Osteoblast (primary cell): ENCODE data around the gene VGLL1. TPM values are rescaled to one million over a fixed set of nuclear protein-coding genes. Genes with fewer than 3 reads are reported as not detected.

Experiments
- DNase-seq: peaks from one replicate; pipeline ENCODE4 v3.0.0; 2011; ENCODE audit warnings: low spot score, mixed read lengths; ENCODE audit not compliant: insufficient read length; ENCODE audit errors: missing footprints
- H2AFZ ChIP-seq: 2 replicates; pipeline ENCODE4 v1.6.0; 2011; ENCODE audit warnings: mild to moderate bottlenecking, low read length
- H3K27ac ChIP-seq: 2 replicates; pipeline ENCODE4 v1.5.1; 2011; ENCODE audit warnings: mild to moderate bottlenecking, low read depth, low read length, moderate library complexity
- H3K27me3 ChIP-seq: 2 replicates; pipeline ENCODE4 v1.6.0; 2012; ENCODE audit warnings: mild to moderate bottlenecking, control low read depth, inconsistent platforms, low read length, moderate library complexity; ENCODE audit not compliant: insufficient read depth
- H3K36me3 ChIP-seq: 2 replicates; pipeline ENCODE4 v1.5.1; 2011; ENCODE audit warnings: mild to moderate bottlenecking, low read length, control low read depth, moderate library complexity; ENCODE audit not compliant: insufficient read depth
- H3K4me1 ChIP-seq: 2 replicates; pipeline ENCODE4 v1.5.1; 2011; ENCODE audit warnings: mild to moderate bottlenecking, low read length, control low read depth, moderate library complexity; ENCODE audit not compliant: insufficient read depth
- H3K4me2 ChIP-seq: 2 replicates; pipeline ENCODE4 v1.6.0; 2011; ENCODE audit warnings: mild to moderate bottlenecking, low read length; ENCODE audit not compliant: insufficient read depth
- H3K4me3 ChIP-seq: fragments of 200-600 bp; sonication (generic); 3 replicates; pipeline ENCODE4 v1.5.1; 2012; ENCODE audit warnings: mild to moderate bottlenecking, low read length, inconsistent platforms; ENCODE audit not compliant: insufficient read depth
- H3K79me2 ChIP-seq: 2 replicates; pipeline ENCODE4 v1.6.0; 2012; ENCODE audit warnings: mild to moderate bottlenecking, low read length, control low read depth, inconsistent platforms; ENCODE audit not compliant: insufficient read depth
- H3K9me3 ChIP-seq: 2 replicates; pipeline ENCODE4 v1.5.1; 2011; ENCODE audit warnings: low read depth, low read length, control low read depth
- H4K20me1 ChIP-seq: 2 replicates; pipeline ENCODE4 v1.6.0; 2012; ENCODE audit warnings: mild to moderate bottlenecking, low read length, control low read depth; ENCODE audit not compliant: insufficient read depth
- CTCF ChIP-seq: IDR thresholded peaks from 2 replicates; pipeline ENCODE4 v1.5.1; 2011; ENCODE audit warnings: mild to moderate bottlenecking, low read depth, low read length, moderate library complexity; ENCODE audit errors: extremely low read depth
- total RNA-seq: library from RNA; depleted of rRNA; stranded (reverse); fragments of >200 nt; gene quantifications from 2 replicates; pipeline ENCODE4 v1.2.3, GENCODE V29; 2012

The VGLL1 gene
- total RNA-seq, 1 donor = not detected

DNA sequence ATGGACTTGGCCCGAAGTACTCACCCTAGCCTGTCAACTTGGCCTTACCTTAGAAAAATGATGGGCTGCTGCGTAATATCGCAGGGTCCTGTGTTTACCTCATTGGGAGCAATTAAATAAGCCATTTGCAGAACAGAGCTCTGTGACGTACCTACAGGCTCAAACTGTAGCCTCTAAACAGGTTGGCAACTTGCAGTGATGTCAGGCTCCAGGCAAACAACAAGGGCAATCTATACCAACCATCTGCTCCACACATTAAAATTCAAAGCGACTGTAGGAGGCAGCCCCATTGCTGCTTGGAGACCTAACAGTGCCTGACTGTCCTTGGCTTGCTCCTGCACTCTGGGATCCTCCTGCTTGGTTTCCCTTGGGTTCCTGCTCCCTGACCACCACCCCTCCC is 17.2 kb downstream of the VGLL1 start:
- no peak overlapping the region for H3K27ac ChIP-seq
- no peaks in the 10 kb centered on the region for H3K4me1 ChIP-seq
- no peak overlapping the region for H2AFZ ChIP-seq
- H4K20me1 ChIP-seq = no peaks in the 10 kb centered on the region
- no peak for DNase-seq
- no peak overlapping the region for H3K4me2 ChIP-seq
- H3K79me2 ChIP-seq = no peaks in the 10 kb centered on the region
- H3K27me3 ChIP-seq = peaks cover 6% of the 10 kb centered on the region
- TF ChIP-seq CTCF = no peak
- H3K9me3 ChIP-seq = no peaks in the 10 kb centered on the region
- no peaks in the 10 kb centered on the region for H3K36me3 ChIP-seq
- no peak overlapping the region for H3K4me3 ChIP-seq

DNA sequence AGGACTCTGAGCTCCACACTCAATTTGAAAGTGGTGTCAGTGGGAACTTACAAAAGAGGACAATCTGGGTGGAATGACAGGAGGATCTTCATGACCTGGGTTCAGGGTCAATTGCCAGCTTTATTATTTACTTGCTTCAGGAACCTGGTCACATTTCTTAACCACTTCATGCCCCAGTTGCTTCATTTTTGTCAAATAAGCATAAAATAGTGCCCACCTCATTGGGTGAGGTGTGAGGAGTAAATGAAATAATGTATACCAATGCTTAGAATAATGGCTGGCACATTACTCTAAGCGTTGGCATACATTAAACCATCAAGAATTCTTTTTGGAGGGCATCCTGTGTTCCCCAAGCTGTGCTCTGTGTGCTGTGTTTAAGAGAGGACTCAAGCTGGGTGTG is 19.4 kb downstream of the VGLL1 start:
- no peak overlapping the region for H3K27ac ChIP-seq
- no peak overlapping the region for H3K4me2 ChIP-seq
- H3K9me3 ChIP-seq = no peaks in the 10 kb centered on the region
- no peak overlapping the region for H3K4me3 ChIP-seq
- TF ChIP-seq CTCF = no peak
- H3K27me3 ChIP-seq = peaks cover 6% of the 10 kb centered on the region
- H2AFZ ChIP-seq = no peak overlapping the region
- no peaks in the 10 kb centered on the region for H4K20me1 ChIP-seq
- DNase-seq = no peak
- H3K36me3 ChIP-seq = no peaks in the 10 kb centered on the region
- H3K79me2 ChIP-seq = no peaks in the 10 kb centered on the region
- H3K4me1 ChIP-seq = no peaks in the 10 kb centered on the region

DNA sequence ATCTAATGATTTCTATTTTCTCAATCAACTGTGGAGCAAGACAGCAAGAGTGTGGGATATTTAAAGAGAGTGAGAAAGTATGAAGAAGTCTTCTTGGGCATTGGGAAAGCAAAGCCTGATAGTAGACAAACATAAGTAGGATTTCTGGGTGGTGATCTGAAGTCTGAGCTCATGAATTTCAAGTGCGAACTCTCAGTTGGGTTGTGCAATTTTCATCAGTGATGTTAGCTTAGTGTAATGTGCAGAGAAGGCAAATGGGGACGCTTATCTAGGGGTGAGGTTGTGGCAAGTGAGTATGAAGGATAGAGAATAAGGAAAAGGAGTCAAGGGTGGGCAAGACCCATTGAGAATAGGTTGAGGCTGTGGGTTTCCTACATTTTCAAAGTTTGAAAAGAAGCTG is 23.7 kb downstream of the VGLL1 start:
- no peak overlapping the region for H3K4me2 ChIP-seq
- peaks cover 5% of the 10 kb centered on the region for H3K27me3 ChIP-seq
- no peaks in the 10 kb centered on the region for H3K79me2 ChIP-seq
- no peak overlapping the region for H3K4me3 ChIP-seq
- H3K27ac ChIP-seq = no peak overlapping the region
- no peaks in the 10 kb centered on the region for H3K9me3 ChIP-seq
- H4K20me1 ChIP-seq = no peaks in the 10 kb centered on the region
- no peaks in the 10 kb centered on the region for H3K4me1 ChIP-seq
- no peak overlapping the region for H2AFZ ChIP-seq
- no peak for DNase-seq
- no peak for TF ChIP-seq CTCF
- H3K36me3 ChIP-seq = no peaks in the 10 kb centered on the region

DNA sequence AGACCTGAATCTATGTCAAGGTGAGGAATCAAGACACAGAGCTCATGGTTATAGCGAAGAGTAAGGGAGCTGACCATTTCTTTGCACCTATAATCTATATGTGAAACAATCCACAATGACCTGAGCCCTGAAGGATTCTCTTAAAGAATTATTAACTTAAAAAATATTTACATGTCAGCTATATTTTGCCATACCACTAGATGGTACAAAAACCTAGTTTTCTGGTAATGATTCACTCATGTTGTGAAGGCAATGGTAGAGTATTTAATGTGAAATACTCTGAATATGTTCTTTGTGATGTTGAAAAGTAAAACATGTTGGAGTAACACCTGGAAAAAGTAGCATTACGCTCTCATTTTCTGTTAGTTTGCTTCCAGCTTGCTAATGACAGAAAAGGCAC is 40.0 kb downstream of the VGLL1 start:
- Histone ChIP-seq H3K27ac (no peak overlapping the region), H3K4me2 (no peak overlapping the region), H2AFZ (no peak overlapping the region), H3K4me3 (no peak overlapping the region), H3K79me2 (no peaks in the 10 kb centered on the region), H3K36me3 (no peaks in the 10 kb centered on the region), H3K27me3 (no peaks in the 10 kb centered on the region), H3K4me1 (no peaks in the 10 kb centered on the region), H3K9me3 (no peaks in the 10 kb centered on the region), H4K20me1 (no peaks in the 10 kb centered on the region)
- TF ChIP-seq CTCF = no peak
- DNase-seq = no peak
